Mesodermal cell (in vitro differentiated cells): ENCODE results near the gene RAET1G. TPM values are rescaled to one million over a fixed set of nuclear protein-coding genes. Genes with fewer than 3 reads are reported as not detected.
A peak's percentile ranks its signal among the peaks of the same experiment; 100 is the strongest.
"Not testable (repeated sequence)": the region's sequence is repeated elsewhere in the genome, so short reads cannot be mapped to it uniquely, and the experiment has no call there.

Experiments used
- H3K27ac ChIP-seq: 2 replicates; pipeline ENCODE4 v1.7.0; 2013; ENCODE audit warnings: mild to moderate bottlenecking, low read depth, low read length, moderate library complexity; ENCODE audit not compliant: severe bottlenecking
- H3K36me3 ChIP-seq: 2 replicates; pipeline ENCODE4 v1.7.1; 2013; ENCODE audit warnings: mild to moderate bottlenecking, low read length, moderate library complexity; ENCODE audit not compliant: control insufficient read depth, insufficient read depth
- H3K4me1 ChIP-seq: one replicate; pipeline ENCODE4 v1.7.1; 2013; ENCODE audit warnings: mild to moderate bottlenecking, low read length; ENCODE audit not compliant: insufficient read depth, control insufficient read depth, poor library complexity, severe bottlenecking
- H3K4me3 ChIP-seq: 2 replicates; pipeline ENCODE4 v1.7.0; 2013; ENCODE audit warnings: low read length, control low read depth, mild to moderate bottlenecking; ENCODE audit not compliant: insufficient read depth, poor library complexity, severe bottlenecking; ENCODE audit errors: extremely low read depth
- H3K9me3 ChIP-seq: 2 replicates; pipeline ENCODE4 v1.7.1; 2013; ENCODE audit warnings: mild to moderate bottlenecking, low read length, moderate library complexity; ENCODE audit not compliant: control insufficient read depth
- WGBS, 2 experiments: methylation state at CpG; one replicate each; pipeline ENCODE4 v1.1.5; 2013; ENCODE audit warnings: missing lambda C conversion rate in 2 of 2; ENCODE audit not compliant: insufficient coverage in 2 of 2; 5-methylcytosine and 5-hydroxymethylcytosine counted together
- polyA plus RNA-seq, 2 experiments: library from polyadenylated mRNA; stranded (reverse); fragments of 50-300 nt; gene quantifications; one replicate each; pipeline ENCODE4 v1.2.3, GENCODE V29; 2013

RAET1G gene
- polyA plus RNA-seq (2013, experiment 1 of 2): 0.44 TPM
- 0.51 TPM for polyA plus RNA-seq (2013, experiment 2 of 2)

DNA sequence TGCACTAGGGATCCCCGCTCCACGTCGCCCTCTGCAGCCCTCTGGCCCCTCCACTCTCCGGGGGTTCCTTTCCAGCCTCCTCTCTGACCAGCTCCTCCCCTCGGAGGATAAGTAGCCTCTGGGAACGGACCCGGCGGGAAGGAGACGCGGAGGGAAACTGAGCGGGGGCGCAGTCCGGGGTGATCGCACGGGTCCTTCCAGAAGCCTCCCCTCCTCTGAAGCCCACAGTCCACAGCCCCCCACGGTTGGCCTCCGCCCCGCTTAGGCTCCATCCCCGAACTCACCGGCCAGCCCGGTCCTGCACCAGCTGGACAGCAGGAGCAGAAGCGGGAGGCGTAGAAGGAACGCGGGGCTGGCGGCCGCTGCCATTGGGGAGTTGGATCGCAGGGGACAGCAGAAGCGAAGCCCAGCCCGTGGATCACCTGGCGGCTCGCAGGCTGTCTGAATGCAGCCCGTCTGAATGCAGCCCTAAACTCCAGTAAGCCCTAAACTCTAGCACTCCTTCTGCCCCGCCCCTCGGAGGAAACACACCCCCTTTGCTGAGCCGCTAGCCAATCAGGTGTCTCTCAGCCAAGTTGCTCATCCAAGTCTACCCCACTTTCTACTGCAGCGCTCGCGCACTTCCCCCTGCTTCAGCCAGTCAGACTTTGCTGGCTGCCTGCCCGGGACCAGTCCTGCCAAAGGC lies at the start of gene RAET1G:
Gene RAET1G (minus strand): TSS at position 480 of the 685 bp plus-strand sequence. CDS start 111 bp downstream, at position 369.
- Histone ChIP-seq H3K9me3 (no peaks in the 10 kb centered on the region), H3K36me3 (no peaks in the 10 kb centered on the region), H3K4me1 (no peaks in the 10 kb centered on the region), H3K4me3 (peak within 1 kb of the TSS; percentile 37), H3K27ac (no peak within 1 kb of the TSS)
- WGBS, 2 experiments: 0 to 1% methylated on average over 32 to 35 of the region's 40 CpGs

DNA sequence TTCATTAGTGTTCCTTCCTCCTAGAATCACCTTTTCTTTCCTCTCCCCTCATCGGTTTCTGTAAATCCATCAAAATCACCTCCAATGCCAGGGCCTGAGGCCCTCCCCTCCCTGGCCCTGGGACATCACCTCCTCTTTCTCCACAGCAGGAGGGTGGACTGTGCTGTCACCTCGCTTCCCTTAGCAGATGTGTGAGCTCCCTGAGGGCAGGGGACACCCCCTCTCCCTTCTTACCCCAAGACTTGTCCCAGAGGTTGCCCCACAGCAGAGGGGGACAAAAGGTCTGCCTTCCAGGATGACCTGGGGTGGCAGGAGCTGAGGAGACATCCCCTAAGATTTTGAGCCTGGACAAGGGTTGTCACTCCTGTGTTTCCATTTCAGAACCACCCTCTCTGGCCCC lies 46.7 kb upstream of the RAET1G start:
- Histone ChIP-seq H3K27ac (no peak overlapping the region), H3K4me1 (no peaks in the 10 kb centered on the region), H3K9me3 (no peaks in the 10 kb centered on the region), H3K36me3 (no peaks in the 10 kb centered on the region), H3K4me3 (no peak overlapping the region)
- WGBS, 2 experiments: 45 to 80% methylated on average over 1 to 2 of the region's 2 CpGs

GRCh38 chr6:149968909-149969308 lies 46.0 kb upstream of the RAET1G start:
- not testable (repeated sequence) for H3K4me1 ChIP-seq, H3K4me3 ChIP-seq, H3K9me3 ChIP-seq, H3K36me3 ChIP-seq, H3K27ac ChIP-seq
- WGBS, 2 experiments: 74 to 88% methylated on average over 2 of the region's 2 CpGs

GRCh38 chr6:149967999-149968398 lies 45.1 kb upstream of the RAET1G start:
- not testable (repeated sequence) for H3K27ac ChIP-seq, H3K4me1 ChIP-seq
- WGBS, 2 experiments: 70 to 83% methylated on average over 2 of the region's 2 CpGs

GRCh38 chr6:149967591-149967990 lies 44.7 kb upstream of the RAET1G start:
- Histone ChIP-seq H3K4me1 (peaks cover 7% of the 10 kb centered on the region), H3K36me3 (no peaks in the 10 kb centered on the region), H3K9me3 (no peaks in the 10 kb centered on the region), H3K4me3 (no peak overlapping the region), H3K27ac (no peak overlapping the region)
- WGBS, 2 experiments: 73 to 86% methylated on average over 2 to 4 of the region's 4 CpGs

More at GRCh38 chr6:149967999-149968398, 45.1 kb upstream of the RAET1G start:
- not testable (repeated sequence) for H3K36me3 ChIP-seq, H3K4me3 ChIP-seq, H3K9me3 ChIP-seq

- WGBS, 2 experiments: 68 to 90% methylated on average over 2 of the region's 2 CpGs
- H3K9me3 ChIP-seq, H3K4me1 ChIP-seq, H3K27ac ChIP-seq, H3K4me3 ChIP-seq, H3K36me3 ChIP-seq: not testable (repeated sequence)
Measured at GRCh38 chr6:149966319-149966718, 43.4 kb upstream of the RAET1G start.

DNA sequence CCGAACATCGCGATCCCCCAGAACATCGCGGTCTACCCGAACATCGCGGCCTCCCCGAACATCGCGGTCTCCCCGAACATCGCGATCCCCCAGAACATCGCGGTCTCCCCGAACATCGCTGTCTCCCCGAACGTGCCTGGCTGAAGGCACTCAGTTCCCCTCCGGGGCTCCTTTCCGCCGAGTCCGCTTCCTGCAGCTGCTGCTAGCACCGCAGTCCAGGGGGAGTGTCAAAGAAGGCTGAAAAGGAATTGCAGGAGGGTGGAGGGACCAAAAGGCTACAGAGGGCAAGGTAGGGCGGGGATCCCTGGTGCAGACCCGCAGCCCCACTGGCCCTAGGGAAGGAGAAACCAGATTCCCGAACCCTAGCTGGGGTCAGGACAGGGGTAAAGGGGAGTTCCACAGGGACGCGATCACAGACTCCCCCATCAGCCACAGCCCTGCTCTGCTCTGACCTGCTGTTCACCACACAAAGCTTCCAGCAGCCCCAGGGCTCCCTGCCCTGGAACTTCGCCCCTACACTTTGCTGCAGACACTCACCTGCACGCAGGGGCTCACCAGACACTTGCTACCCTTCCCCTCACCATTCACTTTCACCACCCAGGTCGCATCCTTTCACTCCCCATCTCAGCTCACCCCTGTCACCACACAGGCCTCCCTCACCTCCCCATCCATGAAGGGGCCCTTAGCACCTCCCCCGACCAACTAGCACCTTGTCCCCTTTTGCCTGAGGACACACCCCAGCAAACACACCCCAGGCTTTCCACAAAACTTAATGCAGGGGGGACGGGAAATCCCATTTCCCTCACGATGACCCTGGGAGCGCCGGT lies 42.5 kb upstream of the RAET1G start:
- Histone ChIP-seq H3K4me1 (peaks cover 8% of the 10 kb centered on the region), H3K27ac (no peak overlapping the region), H3K4me3 (peak overlapping the region; percentile 42), H3K9me3 (no peaks in the 10 kb centered on the region), H3K36me3 (no peaks in the 10 kb centered on the region)
- 6 to 7% methylated on average over 28 to 31 of the region's 38 CpGs for WGBS, 2 experiments

DNA sequence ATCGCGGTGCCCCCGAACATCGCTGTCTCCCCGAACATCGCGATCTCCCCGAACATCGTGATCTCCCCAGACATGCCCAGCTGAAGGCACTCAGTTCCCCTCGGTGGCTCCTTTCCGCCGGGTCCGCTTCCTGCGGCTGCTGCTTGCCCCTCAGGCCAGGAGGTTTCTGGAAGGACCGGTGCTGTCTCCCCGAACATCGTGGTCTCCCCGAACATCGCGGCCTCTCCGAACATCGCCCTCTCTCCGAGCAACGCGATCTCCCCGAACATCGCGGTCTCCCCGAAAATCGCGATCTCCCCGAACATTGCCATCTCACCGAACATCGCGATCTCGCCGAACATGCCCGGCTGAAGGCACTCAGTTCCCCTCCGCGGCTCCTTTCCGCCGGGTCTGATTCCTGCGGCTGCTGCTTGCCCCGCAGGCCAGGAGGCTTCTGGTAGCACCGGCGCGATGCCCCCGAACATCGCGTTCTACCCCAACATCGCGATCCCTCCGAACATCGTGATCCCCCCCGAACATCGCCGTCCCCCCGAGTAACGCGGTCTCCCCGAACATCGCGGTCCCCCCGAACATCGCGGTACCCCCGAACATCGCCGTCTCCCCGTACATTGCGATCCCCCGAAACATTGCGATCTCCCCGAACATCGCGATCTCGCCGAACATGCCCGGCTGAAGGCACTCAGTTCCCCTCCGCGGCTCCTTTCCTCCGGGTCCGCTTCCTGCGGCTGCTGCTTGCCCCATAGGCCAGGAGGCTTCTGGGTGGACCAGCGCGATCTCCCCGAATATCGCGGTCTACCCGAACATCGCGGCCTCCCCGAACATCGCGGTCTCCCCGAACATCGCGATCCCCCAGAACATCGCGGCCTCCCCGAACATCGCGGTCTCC lies 41.6 kb upstream of the RAET1G start:
- no peaks in the 10 kb centered on the region for H3K36me3 ChIP-seq
- H3K4me3 ChIP-seq: peak overlapping the region; percentile 42
- 1% methylated on average over 85 to 90 of the region's 103 CpGs for WGBS, 2 experiments
- no peak overlapping the region for H3K27ac ChIP-seq
- no peaks in the 10 kb centered on the region for H3K9me3 ChIP-seq
- H3K4me1 ChIP-seq: peaks cover 8% of the 10 kb centered on the region

GRCh38 chr6:149963462-149964307 lies 40.8 kb upstream of the RAET1G start, which contains the start of gene ULBP1:
Gene ULBP1 (plus strand): TSS chr6:149963943. CDS start chr6:149964050, 107 bp downstream.
- H3K4me1 ChIP-seq: peaks cover 8% of the 10 kb centered on the region
- H3K9me3 ChIP-seq: no peaks in the 10 kb centered on the region
- 1% methylated on average over 63 to 64 of the region's 69 CpGs for WGBS, 2 experiments
- peak within 1 kb of the TSS; percentile 69 for H3K27ac ChIP-seq
- no peaks in the 10 kb centered on the region for H3K36me3 ChIP-seq
- H3K4me3 ChIP-seq: peak within 1 kb of the TSS; percentile 42

DNA sequence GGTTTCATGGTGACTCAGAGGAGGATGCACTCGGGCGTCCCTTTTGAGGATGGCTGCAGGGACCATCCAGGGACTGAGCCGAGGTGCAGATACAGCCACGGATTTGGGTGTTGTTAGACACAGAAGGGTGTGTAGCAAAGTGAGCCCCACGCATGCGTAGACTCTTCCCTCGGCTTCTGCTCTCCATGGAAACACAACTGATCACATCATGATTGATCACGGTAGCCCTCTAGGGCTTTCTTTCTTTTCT lies 40.2 kb upstream of the RAET1G start:
- H3K9me3 ChIP-seq: no peaks in the 10 kb centered on the region
- peak overlapping the region; percentile 69 for H3K27ac ChIP-seq
- no peaks in the 10 kb centered on the region for H3K36me3 ChIP-seq
- peak overlapping the region; percentile 42 for H3K4me3 ChIP-seq
- 0 to 4% methylated on average over 5 to 7 of the region's 8 CpGs for WGBS, 2 experiments
- H3K4me1 ChIP-seq: peaks cover 8% of the 10 kb centered on the region
